Measurements from ENCODE around the gene TYW5.

GRCh38 chr2:199983534-199983933, 28.2 kb upstream of the TYW5 start:
- TF ChIP-seq CTCF (IDR thresholded peaks at IDR 0.05; ENCODE audit: low read length), result no peak
- no peak for TF ChIP-seq EZH2 (IDR thresholded peaks at IDR 0.05; ENCODE audit: borderline replicate concordance, low read length)

Data from OCI-LY1 (cell line).